Astrocyte of the hippocampus (primary cell): ENCODE measurements around the gene CBLC.

Experiments
- DNase-seq: peaks from one replicate; pipeline ENCODE4 v3.0.0; 2011; ENCODE audit warnings: low read depth, low spot score

CBLC gene

DNA sequence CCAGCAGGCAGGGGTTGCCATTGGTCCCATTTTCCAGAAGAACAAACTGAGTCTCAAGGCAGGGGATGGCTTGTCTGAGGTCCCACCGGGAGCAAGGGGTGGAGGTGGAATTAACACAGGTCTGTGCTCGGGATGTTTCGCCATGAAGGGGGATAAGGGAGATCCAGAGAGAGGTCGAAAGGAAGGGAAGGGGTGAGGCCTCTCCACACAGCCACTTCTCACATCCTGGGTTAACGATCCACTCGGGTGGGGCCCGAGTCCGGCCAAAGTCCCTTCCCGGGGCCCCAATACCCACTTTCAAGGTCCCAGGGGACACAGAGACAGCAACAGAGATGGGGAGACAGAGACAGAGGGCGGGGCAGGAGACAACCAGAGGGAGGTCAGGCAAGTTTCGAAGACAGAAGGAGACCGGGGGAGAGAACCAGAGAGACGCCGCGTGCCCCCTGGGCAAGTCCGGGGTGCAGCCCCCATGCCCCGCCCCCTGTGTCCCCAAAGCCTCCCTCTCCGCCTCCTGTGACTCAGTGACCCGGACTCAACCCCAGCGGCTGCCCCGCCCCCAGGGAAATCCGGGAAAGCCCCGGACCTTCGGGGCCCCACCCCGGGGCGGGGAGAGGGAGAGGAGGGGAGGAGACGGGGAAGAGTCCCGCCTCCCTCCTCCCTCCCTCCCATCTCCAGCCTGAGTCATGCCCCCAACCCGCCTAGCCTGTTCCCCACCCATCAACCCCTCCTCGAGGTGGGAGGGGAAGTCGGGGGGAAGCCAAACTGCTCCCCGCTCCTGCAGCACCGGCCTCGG is 30.5 kb upstream of the CBLC start:
- DNase-seq = peak; percentile 97

DNA sequence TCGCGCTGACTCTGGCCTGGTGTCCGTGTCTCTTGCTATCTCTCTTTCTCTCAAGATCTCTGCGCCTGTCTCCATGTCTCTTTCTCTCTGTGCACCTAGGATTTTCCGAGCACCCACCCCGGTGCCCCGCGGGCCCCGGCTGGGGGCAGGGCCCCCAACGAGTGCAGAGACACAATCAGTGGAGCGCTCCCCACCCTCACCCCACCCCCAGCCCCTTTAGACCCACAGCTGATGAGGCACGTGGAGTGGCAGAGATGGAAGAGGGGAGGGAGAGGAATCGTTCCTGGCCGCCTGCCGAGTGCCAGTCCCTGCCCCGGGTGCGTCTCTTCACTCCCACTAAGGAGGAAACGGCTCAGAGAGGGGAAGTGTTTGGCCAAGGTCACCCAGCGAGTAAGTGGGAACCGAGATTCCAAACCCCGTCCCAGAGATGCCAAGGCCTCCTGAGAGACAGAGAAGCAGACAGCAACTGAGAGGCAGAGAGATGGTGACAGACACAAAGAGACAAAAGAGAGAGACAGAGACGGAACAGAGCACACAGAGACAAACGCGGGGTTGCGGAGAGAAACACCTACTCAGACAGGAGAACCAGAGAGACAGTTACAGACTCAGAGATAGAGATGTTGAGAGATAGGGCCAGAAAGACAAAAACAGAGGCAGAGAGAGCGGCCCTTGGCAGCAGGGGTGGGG is 29.8 kb upstream of the CBLC start:
- peak; percentile 79 for DNase-seq

DNA sequence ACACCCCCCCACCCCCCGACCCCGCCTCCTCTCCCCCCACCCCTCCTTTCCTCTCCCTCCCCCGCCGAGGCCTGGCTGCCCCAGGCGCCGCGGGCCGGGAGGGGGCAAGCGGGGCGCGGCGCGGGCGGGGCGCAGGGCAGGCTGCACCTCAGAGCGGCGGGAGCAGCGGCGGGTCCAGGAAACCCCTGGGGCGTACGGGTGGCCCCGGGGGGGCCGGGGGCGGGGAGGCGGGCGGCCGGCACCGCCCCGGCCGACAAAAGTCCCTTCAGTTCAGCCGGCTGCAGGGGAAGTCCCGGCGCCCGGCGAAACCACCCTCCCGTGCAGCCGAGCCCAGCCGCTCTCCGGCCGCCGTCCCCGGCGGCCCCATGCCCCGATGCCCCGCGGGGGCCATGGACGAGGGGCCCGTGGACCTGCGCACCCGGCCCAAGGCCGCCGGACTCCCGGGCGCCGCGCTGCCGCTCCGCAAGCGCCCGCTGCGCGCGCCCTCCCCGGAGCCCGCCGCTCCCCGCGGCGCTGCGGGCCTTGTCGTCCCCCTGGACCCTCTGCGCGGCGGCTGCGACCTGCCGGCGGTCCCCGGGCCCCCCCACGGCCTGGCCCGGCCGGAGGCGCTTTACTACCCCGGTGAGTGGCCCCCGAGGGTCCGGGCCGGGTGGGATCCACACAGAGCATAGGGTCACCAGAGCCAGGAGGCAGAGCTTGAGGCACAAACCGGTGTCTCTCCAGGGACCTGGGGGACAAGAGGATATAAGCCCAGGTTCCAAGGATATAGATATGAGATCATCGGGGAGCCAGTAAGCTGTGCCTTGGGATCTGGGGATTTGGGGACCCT is 29.1 kb upstream of the CBLC start, which contains the start of gene BCL3:
Gene BCL3, plus strand, starts transcription at position 283 of the 829 bp plus-strand sequence. Its CDS starts 83 bp downstream, at position 366.
- peak; percentile 84 for DNase-seq

DNA sequence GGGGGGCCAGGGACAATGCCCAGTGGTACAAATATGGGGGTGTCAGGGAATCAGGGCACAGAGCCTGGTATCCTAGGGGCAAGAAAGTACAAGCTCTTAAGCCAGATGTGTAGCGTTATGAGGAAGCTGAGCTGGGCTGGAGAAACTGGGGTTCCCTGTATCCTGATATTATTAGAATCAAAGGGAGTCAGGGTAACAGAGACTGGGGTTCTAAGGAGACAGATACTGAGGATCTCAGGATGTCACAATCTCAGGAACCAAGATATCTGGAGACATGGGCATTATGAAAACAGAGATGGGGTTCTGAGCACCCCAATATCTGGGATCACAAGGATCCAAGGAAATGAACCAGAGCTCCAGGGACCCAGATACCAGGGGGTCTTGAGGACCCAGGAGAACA is 28.4 kb upstream of the CBLC start:
- no peak for DNase-seq

DNA sequence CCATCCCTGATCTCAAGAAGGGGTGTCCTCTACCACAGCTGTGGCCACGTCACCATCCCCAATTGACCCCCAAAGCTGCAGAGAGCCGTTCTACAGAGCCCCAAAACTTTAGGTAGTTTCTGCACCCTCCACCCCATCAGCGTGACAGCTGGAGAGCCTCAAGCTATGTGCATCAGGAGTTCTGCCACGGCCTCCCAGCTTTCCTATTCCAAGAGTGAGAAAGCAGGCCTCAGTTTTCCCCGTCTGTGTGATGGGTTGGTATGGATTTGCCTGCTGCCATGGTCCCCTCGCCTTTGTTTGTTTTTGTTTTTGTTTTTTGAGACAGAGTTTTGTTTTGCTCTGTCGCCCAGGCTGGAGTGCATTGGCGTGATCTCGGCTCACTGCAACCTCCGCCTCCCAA is 27.7 kb upstream of the CBLC start:
- no peak for DNase-seq

DNA sequence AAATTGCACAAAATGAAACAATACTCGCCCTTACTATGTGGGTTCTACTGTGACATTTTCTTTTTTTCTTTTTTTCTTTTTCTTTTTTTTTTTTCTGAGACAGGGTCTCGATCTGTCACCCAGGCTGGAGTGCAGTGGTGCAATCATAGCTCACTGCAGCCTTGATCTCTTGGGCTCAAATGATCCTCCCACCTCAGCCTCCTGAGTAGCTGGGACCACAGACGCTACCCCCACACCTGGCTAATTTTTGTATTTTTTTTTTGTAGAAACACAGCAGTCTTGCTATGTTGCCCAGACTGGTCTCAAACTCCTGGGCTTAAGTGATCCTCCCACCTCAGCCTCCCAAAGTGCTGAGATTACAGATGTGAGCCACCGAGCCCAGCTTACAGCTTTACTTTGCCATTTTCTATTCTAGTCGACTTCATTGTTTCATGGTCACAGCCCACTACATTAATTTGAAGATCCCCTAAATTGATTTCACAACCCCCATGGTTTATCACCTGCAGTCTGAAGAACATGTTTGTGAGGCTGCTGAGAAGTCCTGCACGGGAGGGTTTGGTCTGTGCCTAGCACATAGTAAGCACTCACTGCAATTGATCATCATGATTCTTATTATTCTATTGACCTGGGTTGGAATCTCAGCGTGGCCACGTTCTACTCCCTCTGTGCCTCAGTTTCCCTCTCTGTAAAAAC is 25.4 kb upstream of the CBLC start:
- DNase-seq = no peak

DNA sequence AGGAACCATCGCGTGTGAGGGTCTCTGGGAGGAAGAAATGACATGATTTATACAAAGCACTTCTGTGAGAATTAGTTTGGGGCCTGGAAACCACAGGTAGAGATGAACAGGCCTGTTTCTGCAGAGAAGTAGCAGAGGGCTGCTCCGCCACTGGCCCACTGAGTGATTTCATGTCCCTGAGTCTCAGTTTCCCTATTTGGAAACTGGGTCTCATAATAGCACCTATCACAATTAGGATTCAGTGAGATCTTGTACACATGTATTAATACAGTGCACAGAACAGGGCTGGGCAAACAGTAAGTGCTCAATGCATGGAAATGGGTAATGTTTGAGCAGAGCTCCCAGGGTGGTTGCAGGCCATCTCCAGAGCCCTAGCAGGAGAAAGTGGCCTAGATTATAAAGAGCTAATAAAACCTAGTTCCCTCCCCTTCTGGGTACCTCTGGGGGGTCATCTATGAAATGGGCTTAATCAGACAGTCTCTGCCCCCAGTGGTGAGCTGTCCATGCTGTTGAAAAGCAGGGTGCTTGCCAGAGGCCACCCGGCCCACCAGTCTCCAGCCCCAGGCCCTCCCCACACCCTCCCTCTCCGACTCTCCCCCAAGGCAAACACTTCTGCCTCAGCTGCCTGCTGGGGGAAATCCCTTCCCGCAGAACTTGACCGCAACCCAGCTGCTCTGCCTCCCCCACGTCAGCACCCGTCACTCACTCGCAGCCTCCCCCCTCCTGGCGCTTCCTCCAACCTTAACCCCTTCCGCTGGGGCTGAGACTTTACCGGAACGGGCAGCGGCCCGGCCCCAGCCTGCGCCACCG is 24.7 kb upstream of the CBLC start:
- DNase-seq = peak; percentile 98

DNA sequence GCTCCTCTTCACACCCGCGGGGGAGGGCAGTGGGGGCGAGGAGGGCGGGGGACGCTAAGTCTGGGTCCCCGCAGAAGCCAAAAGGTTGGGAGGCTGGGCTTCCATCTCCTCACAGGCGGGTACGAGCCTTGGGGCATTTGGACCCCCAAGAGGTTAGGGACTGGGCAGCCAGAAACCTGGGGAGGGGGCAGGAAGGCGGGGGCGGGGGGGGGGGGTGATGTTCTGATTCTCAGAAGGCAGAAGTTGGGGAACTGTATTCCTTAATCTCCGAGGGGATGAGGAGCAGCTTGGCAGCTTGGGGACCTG is 24.1 kb upstream of the CBLC start:
- DNase-seq = no peak

DNA sequence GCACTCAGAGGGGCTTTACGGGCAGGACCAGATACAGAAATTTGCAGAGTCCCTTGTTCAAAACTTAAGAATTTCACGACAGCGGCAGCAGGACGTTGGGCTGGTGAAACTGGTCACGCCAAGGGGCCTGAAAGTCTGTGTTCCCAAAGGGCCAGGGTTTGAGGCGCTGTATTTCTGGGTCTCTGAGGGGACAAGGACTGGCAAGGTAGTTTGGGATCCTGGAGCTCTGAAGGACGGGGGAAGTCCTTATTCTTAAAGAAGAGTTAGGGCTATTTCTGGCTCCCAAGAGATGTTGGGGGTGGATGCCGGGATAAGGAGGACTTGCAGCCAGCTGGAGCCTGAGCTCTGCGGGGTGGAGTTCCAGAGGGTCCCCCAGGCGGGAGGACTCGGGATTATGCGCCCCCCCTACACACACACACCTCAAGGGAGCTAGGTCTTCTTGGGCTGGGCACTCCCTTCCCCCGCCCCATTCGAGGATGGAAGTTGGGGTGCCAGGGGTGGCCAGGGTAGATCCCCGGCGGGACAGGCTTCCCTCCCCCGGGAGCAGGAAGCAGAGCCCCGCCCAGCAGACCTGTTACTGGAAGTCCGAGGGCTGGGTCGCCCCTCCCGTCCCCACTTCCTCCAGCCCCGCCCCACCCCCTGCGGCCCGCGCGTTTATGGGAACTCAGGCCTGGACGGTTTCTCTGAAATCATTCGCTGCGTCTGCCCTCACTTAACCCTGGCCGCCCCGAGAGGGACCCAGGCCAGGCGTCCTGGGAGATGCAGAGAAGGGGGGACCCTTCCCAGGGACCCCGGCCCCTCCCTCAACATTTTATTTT is 23.5 kb upstream of the CBLC start:
- peak; percentile 83 for DNase-seq

DNA sequence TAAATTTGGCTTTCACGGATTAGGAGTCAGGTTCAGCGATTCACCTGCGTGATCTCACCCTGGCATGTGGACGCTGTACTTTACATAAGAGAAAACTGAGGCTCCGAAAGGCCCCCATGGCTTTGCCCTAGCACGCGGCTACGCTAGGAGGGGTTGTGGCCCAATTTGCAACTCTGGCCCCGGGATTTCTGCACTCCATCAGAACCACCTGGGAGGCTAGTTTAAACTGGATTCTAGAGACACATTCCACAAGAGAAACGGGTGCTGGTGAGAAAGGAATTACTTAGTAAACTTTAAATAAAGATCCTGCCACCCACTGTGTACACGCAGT is 23.0 kb upstream of the CBLC start:
- DNase-seq = no peak

DNA sequence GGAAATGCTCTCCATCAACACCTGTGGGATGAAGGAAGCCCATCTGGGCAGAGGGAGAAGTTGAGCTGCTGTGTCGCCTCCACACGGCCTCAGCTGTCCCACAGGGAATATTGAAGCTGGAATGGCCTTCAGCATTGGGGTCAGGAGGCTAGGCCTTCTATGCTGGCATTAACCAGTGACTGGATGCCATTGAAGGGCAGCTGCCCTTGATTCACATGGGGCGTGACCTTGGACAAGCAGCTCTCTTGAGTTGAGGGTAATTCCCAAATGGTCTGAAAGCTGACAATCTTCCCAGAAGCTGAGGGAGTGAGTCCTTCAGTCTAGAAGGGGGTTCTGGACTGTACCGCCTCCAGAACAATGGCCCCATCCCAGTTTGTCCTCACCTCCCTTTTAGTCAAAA is 22.5 kb upstream of the CBLC start:
- no peak for DNase-seq

DNA sequence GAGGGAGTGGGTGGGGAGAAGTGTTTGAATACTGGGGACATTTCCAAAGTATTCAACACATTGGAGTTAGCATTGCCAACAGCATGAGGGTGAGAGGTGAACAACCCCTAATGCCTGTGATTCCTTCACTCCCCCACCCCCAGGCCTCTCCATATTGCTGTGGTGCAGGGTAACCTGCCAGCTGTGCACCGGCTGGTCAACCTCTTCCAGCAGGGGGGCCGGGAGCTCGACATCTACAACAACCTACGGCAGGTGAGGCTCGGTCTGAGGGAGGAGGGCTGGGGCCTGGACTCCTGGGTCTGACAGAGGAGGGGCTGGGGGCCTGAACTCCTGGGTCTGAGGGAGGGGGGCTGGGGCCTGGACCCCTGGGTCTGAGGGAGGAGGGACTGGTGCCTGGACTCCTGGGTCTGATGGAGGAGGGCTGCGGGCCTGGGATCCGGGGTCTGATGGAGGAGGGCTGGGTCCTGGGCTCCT is 21.6 kb upstream of the CBLC start:
- no peak for DNase-seq

DNA sequence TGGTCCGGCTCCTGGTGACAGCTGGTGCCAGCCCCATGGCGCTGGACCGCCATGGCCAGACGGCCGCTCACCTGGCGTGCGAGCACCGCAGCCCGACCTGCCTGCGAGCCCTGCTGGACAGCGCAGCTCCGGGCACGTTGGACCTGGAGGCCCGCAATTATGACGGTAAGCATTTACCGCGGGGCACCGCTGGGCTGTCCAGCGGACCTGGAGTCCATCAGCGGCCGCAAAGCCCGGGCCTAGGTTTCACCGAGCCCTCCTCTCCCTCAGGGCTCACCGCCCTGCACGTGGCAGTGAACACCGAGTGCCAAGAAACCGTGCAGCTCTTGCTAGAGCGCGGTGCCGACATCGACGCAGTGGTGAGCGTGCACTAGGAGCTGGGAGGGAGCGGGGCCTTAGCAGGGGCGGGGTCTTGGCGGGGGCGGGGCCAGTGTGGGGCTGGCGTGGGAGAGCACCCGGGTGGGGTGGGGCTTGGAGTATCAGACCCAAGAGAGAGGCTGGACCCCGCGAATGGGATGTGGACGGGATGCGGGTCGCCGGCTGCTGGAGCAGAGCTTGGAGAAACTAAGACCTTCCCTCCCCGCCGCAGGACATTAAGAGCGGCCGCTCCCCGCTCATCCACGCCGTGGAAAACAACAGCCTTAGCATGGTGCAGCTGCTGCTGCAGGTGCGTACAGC is 20.5 kb upstream of the CBLC start:
- DNase-seq = peak; percentile 74

DNA sequence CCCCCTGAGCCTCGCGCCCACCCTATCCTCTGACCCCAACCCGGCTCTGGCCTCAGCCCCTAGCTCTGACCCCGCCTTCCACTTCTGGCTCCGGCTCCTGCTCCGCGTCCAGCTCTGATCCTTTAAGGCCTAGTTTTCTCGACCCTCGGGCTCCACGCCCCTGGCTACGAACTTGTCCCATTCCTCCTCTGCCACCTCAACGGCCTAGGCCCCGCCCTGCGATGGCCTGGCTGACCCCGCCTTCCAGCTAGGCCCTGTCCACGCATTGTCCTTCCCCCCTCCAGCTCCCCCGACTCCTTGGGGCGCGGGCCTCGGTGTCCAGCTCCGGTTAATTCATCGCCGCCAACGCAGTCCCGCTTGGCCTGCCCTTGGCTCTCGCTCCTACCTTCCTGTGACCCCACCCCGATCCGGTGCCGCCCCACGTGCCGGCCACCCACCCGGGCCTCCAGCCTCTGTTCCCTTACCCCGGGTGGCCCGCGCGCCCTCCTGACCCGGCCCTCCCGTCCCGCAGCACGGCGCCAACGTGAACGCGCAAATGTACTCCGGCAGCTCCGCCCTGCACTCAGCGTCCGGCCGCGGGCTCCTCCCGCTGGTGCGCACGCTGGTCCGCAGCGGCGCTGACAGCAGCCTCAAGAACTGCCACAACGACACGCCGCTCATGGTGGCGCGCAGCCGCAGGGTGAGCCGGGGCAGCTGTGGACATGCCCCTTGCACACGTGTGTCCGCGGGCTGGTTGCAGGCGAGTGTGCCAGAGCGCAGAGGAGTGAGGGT is 19.8 kb upstream of the CBLC start:
- DNase-seq = peak; percentile 75

DNA sequence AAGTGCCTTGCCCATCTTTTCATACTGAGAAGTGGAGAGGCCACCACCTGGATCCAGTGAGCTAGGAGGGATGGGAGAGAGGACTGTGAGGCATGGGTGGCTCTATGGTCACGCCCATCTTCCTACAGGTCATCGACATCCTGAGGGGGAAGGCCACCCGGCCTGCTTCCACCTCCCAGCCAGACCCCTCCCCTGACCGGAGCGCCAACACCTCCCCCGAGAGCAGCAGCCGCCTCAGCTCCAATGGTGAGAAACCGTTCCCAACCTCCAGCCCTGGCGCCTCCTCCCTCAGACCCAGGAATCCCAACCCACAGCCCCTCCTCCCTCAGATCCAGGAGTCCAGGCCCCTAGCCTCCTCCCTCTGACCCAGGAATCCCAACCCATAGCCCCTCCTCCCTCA is 19.1 kb upstream of the CBLC start:
- peak; percentile 53 for DNase-seq

DNA sequence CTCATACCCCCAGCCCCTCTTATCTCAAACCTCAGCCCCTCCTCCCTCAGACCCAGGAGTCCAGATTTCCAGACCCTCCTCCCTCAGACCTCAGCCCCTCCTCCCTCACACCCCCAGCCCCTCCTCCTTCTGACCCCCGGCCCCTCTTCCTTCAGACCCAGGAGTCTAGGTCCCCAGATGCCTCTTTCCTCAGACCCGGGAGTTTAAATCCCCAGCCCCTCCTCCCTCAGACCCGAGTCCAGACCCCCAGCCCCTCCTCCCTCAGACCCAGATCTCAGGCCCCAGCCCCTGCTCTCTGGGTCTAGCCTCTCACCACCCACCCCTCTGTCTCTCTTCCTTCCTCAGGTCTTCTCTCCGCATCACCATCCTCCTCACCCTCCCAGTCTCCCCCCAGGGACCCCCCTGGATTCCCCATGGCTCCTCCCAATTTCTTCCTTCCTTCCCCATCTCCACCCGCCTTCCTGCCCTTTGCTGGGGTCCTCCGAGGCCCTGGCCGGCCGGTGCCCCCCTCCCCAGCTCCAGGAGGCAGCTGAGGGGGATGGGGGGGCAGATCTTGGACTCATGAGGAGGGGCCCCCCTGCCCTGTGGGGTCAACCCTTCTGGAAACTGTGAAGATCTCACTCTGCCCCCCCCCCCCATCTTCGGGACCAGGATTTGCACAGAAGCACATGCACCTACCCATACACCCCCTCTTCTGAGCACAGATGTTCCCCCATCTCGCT is 18.4 kb upstream of the CBLC start:
- no peak for DNase-seq

DNA sequence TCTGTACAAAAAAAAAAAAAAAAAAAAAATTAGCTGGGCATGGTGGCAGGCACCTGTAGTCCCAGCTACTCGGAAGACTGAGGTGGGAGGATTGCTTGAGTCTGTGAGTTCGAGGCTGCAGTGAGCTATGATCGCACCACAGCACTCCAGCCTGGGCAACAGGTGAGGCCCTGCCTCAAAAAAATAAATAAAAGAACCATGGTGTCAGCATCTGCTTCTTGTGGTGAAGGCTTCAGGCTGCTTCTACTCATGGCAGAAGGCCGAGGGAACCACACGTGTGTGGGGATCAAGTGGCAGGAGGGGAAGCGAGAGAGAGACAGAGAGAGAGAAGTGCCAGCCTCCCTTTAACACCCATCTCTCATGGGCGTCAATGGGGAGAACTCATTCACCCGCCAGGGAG is 15.7 kb upstream of the CBLC start:
- no peak for DNase-seq
